ENCODE data around the gene ZNF106.

Gene ZNF106

GRCh38 chr15:42405863-42406482 is 85.0 kb downstream of the ZNF106 start:
- DNase-seq (ENCODE audit: low spot score): no peak

- DNase-seq (ENCODE audit: low spot score): no peak
These were observed 86.3 kb downstream of the ZNF106 start for GRCh38 chr15:42404461-42405235.

- no peak for DNase-seq (ENCODE audit: low spot score)
These were observed 87.6 kb downstream of the ZNF106 start for GRCh38 chr15:42403389-42403788.

- DNase-seq (ENCODE audit: low spot score): no peak
These were observed 88.3 kb downstream of the ZNF106 start for GRCh38 chr15:42402455-42403205.

GRCh38 chr15:42401544-42402454 is 89.1 kb downstream of the ZNF106 start:
- DNase-seq (ENCODE audit: low spot score): no peak

GRCh38 chr15:42395838-42396237 is 95.1 kb downstream of the ZNF106 start:
- DNase-seq (ENCODE audit: low spot score): no peak

GRCh38 chr15:42394106-42394505 is 96.8 kb downstream of the ZNF106 start:
- no peak for DNase-seq (ENCODE audit: low spot score)

GRCh38 chr15:42392309-42393024 is 98.5 kb downstream of the ZNF106 start:
- peak; percentile 77 for DNase-seq (ENCODE audit: low spot score)

GRCh38 chr15:42387603-42388002 is 103.3 kb downstream of the ZNF106 start:
- DNase-seq (ENCODE audit: low spot score): no peak

- DNase-seq (ENCODE audit: low spot score): no peak
These were observed 104.8 kb downstream of the ZNF106 start for GRCh38 chr15:42385980-42386700.

- DNase-seq (ENCODE audit: low spot score): peak; percentile 51
These were observed 105.5 kb downstream of the ZNF106 start for GRCh38 chr15:42385206-42385979.

- no peak for DNase-seq (ENCODE audit: low spot score)
These were observed 106.3 kb downstream of the ZNF106 start for GRCh38 chr15:42384597-42384996.

GRCh38 chr15:42378011-42378410 is 112.9 kb downstream of the ZNF106 start:
- no peak for DNase-seq (ENCODE audit: low spot score)

GRCh38 chr15:42375941-42376340 is 115.0 kb downstream of the ZNF106 start:
- no peak for DNase-seq (ENCODE audit: low spot score)

GRCh38 chr15:42375252-42375651 is 115.7 kb downstream of the ZNF106 start:
- no peak for DNase-seq (ENCODE audit: low spot score)

GRCh38 chr15:42374810-42375209 is 116.1 kb downstream of the ZNF106 start:
- DNase-seq (ENCODE audit: low spot score): no peak

GRCh38 chr15:42373936-42374335 is 117.0 kb downstream of the ZNF106 start:
- no peak for DNase-seq (ENCODE audit: low spot score)

- no peak for DNase-seq (ENCODE audit: low spot score)
These were observed 117.7 kb downstream of the ZNF106 start for GRCh38 chr15:42373274-42373673.

- DNase-seq (ENCODE audit: low spot score): no peak
These were observed 119.8 kb downstream of the ZNF106 start for GRCh38 chr15:42371096-42371495.

- no peak for DNase-seq (ENCODE audit: low spot score)
These were observed 122.8 kb downstream of the ZNF106 start for GRCh38 chr15:42368096-42368495.

All from HuH-7.5 (cell line).